ENCODE data around the gene CDK5RAP2. TPM values are rescaled to one million over a fixed set of nuclear protein-coding genes. Genes with fewer than 3 reads are reported as not detected.
A peak's percentile ranks its signal among the peaks of the same experiment; 100 is the strongest.

CDK5RAP2 gene
- total RNA-seq, 1 donor from 2014 or later, result 40.4 TPM

- H3K27me3 Mint-ChIP-seq (ENCODE audit: low read depth), result no peaks in the 10 kb centered on the region
- no peak for DNase-seq (ENCODE audit: low spot score)
- H3K36me3 Mint-ChIP-seq (ENCODE audit: low read depth), result peaks cover 12% of the 10 kb centered on the region
- no peak overlapping the region for H3K4me3 Mint-ChIP-seq (ENCODE audit: unreplicated experiment)
- no peak overlapping the region for H3K27ac Mint-ChIP-seq (ENCODE audit: unreplicated experiment)
- peaks cover 19% of the 10 kb centered on the region for H3K4me1 Mint-ChIP-seq (ENCODE audit: low read depth)
- TF ChIP-seq CTCF (IDR thresholded peaks at IDR 0.05), result no peak
- no peaks in the 10 kb centered on the region for H3K9me3 Mint-ChIP-seq (ENCODE audit: low read depth)
These were observed 144.9 kb downstream of the CDK5RAP2 start for GRCh38 chr9:120435091-120435490.

- Mint-ChIP-seq H3K4me1 (ENCODE audit: low read depth) (peaks cover 17% of the 10 kb centered on the region), H3K27me3 (ENCODE audit: low read depth) (no peaks in the 10 kb centered on the region), H3K27ac (ENCODE audit: unreplicated experiment) (peak overlapping the region; percentile 61), H3K9me3 (ENCODE audit: low read depth) (no peaks in the 10 kb centered on the region), H3K36me3 (ENCODE audit: low read depth) (peaks cover 13% of the 10 kb centered on the region), H3K4me3 (ENCODE audit: unreplicated experiment) (no peak overlapping the region)
- no peak for DNase-seq (ENCODE audit: low spot score)
- no peak for TF ChIP-seq CTCF (IDR thresholded peaks at IDR 0.05)
These were observed 145.4 kb downstream of the CDK5RAP2 start for GRCh38 chr9:120434532-120434931.

- peaks cover 17% of the 10 kb centered on the region for H3K4me1 Mint-ChIP-seq (ENCODE audit: low read depth)
- H3K27me3 Mint-ChIP-seq (ENCODE audit: low read depth), result no peaks in the 10 kb centered on the region
- H3K9me3 Mint-ChIP-seq (ENCODE audit: low read depth), result no peaks in the 10 kb centered on the region
- peaks cover 10% of the 10 kb centered on the region for H3K36me3 Mint-ChIP-seq (ENCODE audit: low read depth)
- TF ChIP-seq CTCF (IDR thresholded peaks at IDR 0.05), result no peak
- no peak overlapping the region for H3K4me3 Mint-ChIP-seq (ENCODE audit: unreplicated experiment)
- no peak for DNase-seq (ENCODE audit: low spot score)
- no peak overlapping the region for H3K27ac Mint-ChIP-seq (ENCODE audit: unreplicated experiment)
These were observed 146.3 kb downstream of the CDK5RAP2 start for GRCh38 chr9:120433701-120434100.

GRCh38 chr9:120432600-120432999, 147.4 kb downstream of the CDK5RAP2 start:
- DNase-seq (ENCODE audit: low spot score), result no peak
- H3K4me3 Mint-ChIP-seq (ENCODE audit: unreplicated experiment), result no peak overlapping the region
- no peaks in the 10 kb centered on the region for H3K9me3 Mint-ChIP-seq (ENCODE audit: low read depth)
- TF ChIP-seq CTCF (IDR thresholded peaks at IDR 0.05), result no peak
- peaks cover 17% of the 10 kb centered on the region for H3K4me1 Mint-ChIP-seq (ENCODE audit: low read depth)
- no peak overlapping the region for H3K27ac Mint-ChIP-seq (ENCODE audit: unreplicated experiment)
- peaks cover 10% of the 10 kb centered on the region for H3K36me3 Mint-ChIP-seq (ENCODE audit: low read depth)
- no peaks in the 10 kb centered on the region for H3K27me3 Mint-ChIP-seq (ENCODE audit: low read depth)

GRCh38 chr9:120431268-120431667, 148.7 kb downstream of the CDK5RAP2 start:
- no peaks in the 10 kb centered on the region for H3K9me3 Mint-ChIP-seq (ENCODE audit: low read depth)
- H3K27me3 Mint-ChIP-seq (ENCODE audit: low read depth), result no peaks in the 10 kb centered on the region
- H3K4me1 Mint-ChIP-seq (ENCODE audit: low read depth), result peaks cover 17% of the 10 kb centered on the region
- H3K36me3 Mint-ChIP-seq (ENCODE audit: low read depth), result peaks cover 7% of the 10 kb centered on the region
- no peak for TF ChIP-seq CTCF (IDR thresholded peaks at IDR 0.05)
- H3K27ac Mint-ChIP-seq (ENCODE audit: unreplicated experiment), result no peak overlapping the region
- no peak for DNase-seq (ENCODE audit: low spot score)
- H3K4me3 Mint-ChIP-seq (ENCODE audit: unreplicated experiment), result no peak overlapping the region
